HEK293 (cell line): Measurements from ENCODE around the gene SFXN1.

Source experiments
- CTCF ChIA-PET: fragments of 350-600 bp; formaldehyde crosslinking; extraction: SDS; loops from one replicate; lab custom pipeline; 2021; ENCODE audit warnings: antibody characterized with exemption; lab: Yijun Ruan, JAX
- POLR2A ChIA-PET: fragments of 300-600 bp; formaldehyde crosslinking; extraction: SDS; loops from one replicate; lab custom pipeline; 2020; ENCODE audit warnings: antibody characterized with exemption, inconsistent platforms; lab: Yijun Ruan, JAX
- H3K27ac ChIP-seq: fragments of 200-500 bp; sonication (Bioruptor generic); 2 replicates; pipeline ENCODE4 v1.5.1; 2014; ENCODE audit warnings: low read depth, low read length, control low read depth, inconsistent platforms; ENCODE audit errors: extremely low read depth
- H3K36me3 ChIP-seq, 2 experiments: fragments of 200-500 bp in 1 of 2; sonication (Bioruptor generic) in 1 of 2; 1 replicate in 1 of 2; 2 replicates in 1 of 2; pipeline ENCODE4 v1.5.1; 2014 to 2017; ENCODE audit warnings: inconsistent platforms in 2 of 2, low read length in 2 of 2; ENCODE audit not compliant: control insufficient read depth in 2 of 2, insufficient read depth in 1 of 2
- H3K4me1 ChIP-seq: fragments of 200-500 bp; sonication (Bioruptor generic); 2 replicates; pipeline ENCODE4 v1.5.1; 2014; ENCODE audit warnings: mild to moderate bottlenecking, low read length, inconsistent platforms; ENCODE audit not compliant: control insufficient read depth, insufficient read depth
- H3K4me3 ChIP-seq: 2 replicates; pipeline ENCODE4 v1.5.1; 2011; ENCODE audit warnings: low read depth, mild to moderate bottlenecking, control low read depth, low read length, moderate library complexity
- H3K9me3 ChIP-seq: fragments of 200-500 bp; sonication (Bioruptor generic); 2 replicates; pipeline ENCODE4 v1.5.1; 2014; ENCODE audit warnings: low read depth, low read length, inconsistent platforms; ENCODE audit not compliant: control insufficient read depth, insufficient read depth
- EGR2 ChIP-seq: fragments of 450-650 bp; formaldehyde crosslinking; IDR thresholded peaks from 2 replicates; pipeline ENCODE4 v1.5.1; 2016; ENCODE audit warnings: low read depth, missing biosample characterization, missing genetic modification characterization
- GLIS2 ChIP-seq: fragments of 450-650 bp; formaldehyde crosslinking; IDR thresholded peaks from 2 replicates; pipeline ENCODE4 v1.5.1; 2016; ENCODE audit warnings: missing biosample characterization, missing genetic modification characterization
- OSR2 ChIP-seq: fragments of 450-650 bp; formaldehyde crosslinking; IDR thresholded peaks from 2 replicates; pipeline ENCODE4 v1.5.1; 2016; ENCODE audit warnings: missing biosample characterization, missing genetic modification characterization
- SALL2 ChIP-seq: fragments of 450-650 bp; formaldehyde crosslinking; IDR thresholded peaks from 2 replicates; pipeline ENCODE4 v1.5.0; 2017; ENCODE audit warnings: missing biosample characterization, mild to moderate bottlenecking, missing genetic modification characterization, borderline replicate concordance
- SCRT1 ChIP-seq: fragments of 450-650 bp; formaldehyde crosslinking; IDR thresholded peaks from 2 replicates; pipeline ENCODE4 v1.5.1; 2016; ENCODE audit warnings: missing biosample characterization, missing genetic modification characterization, borderline replicate concordance
- SCRT2 ChIP-seq: fragments of 450-650 bp; formaldehyde crosslinking; IDR thresholded peaks from 2 replicates; pipeline ENCODE4 v1.5.1; 2016; ENCODE audit warnings: missing biosample characterization, missing genetic modification characterization
- SP3 ChIP-seq: fragments of 450-650 bp; formaldehyde crosslinking; IDR thresholded peaks from 2 replicates; pipeline ENCODE4 v1.5.1; 2016; ENCODE audit warnings: missing biosample characterization, missing genetic modification characterization
- YY1 ChIP-seq: fragments of 450-650 bp; formaldehyde crosslinking; IDR thresholded peaks from 2 replicates; pipeline ENCODE4 v1.5.1; 2018; ENCODE audit warnings: missing biosample characterization, missing genetic modification characterization
- YY2 ChIP-seq: fragments of 450-650 bp; formaldehyde crosslinking; IDR thresholded peaks from 2 replicates; pipeline ENCODE4 v1.5.1; 2016; ENCODE audit warnings: missing biosample characterization, missing genetic modification characterization
- ZBTB48 ChIP-seq: fragments of 450-650 bp; formaldehyde crosslinking; IDR thresholded peaks from 2 replicates; pipeline ENCODE4 v1.5.1; 2016; ENCODE audit warnings: missing biosample characterization, missing genetic modification characterization
- ZFP3 ChIP-seq: fragments of 450-650 bp; formaldehyde crosslinking; IDR thresholded peaks from 2 replicates; pipeline ENCODE4 v1.5.1; 2016; ENCODE audit warnings: low read depth, missing biosample characterization, missing genetic modification characterization
- ZFP37 ChIP-seq: fragments of 450-650 bp; formaldehyde crosslinking; IDR thresholded peaks from 2 replicates; pipeline ENCODE4 v1.5.1; 2016; ENCODE audit warnings: missing biosample characterization, missing genetic modification characterization
- ZFP69B ChIP-seq: fragments of 450-650 bp; formaldehyde crosslinking; IDR thresholded peaks from 2 replicates; pipeline ENCODE4 v1.5.1; 2016; ENCODE audit warnings: missing biosample characterization, missing genetic modification characterization
- ZNF266 ChIP-seq: fragments of 450-650 bp; formaldehyde crosslinking; IDR thresholded peaks from 2 replicates; pipeline ENCODE4 v1.5.1; 2016; ENCODE audit warnings: missing biosample characterization, missing genetic modification characterization, low read depth
- ZNF341 ChIP-seq: fragments of 450-650 bp; formaldehyde crosslinking; IDR thresholded peaks from 2 replicates; pipeline ENCODE4; 2016; ENCODE audit warnings: low read depth, missing biosample characterization, missing genetic modification characterization
- ZNF48 ChIP-seq: fragments of 450-650 bp; formaldehyde crosslinking; IDR thresholded peaks from 2 replicates; pipeline ENCODE4 v1.5.1; 2016; ENCODE audit warnings: missing biosample characterization, missing genetic modification characterization
- ZNF530 ChIP-seq: fragments of 450-650 bp; formaldehyde crosslinking; IDR thresholded peaks from 2 replicates; pipeline ENCODE4 v1.5.1; 2016; ENCODE audit warnings: low read depth, missing biosample characterization, missing genetic modification characterization
- ZNF76 ChIP-seq: fragments of 450-650 bp; formaldehyde crosslinking; IDR thresholded peaks from 2 replicates; pipeline ENCODE4; 2016; ENCODE audit warnings: low read depth, missing biosample characterization, missing genetic modification characterization, borderline replicate concordance
- ZNF777 ChIP-seq: fragments of 450-650 bp; formaldehyde crosslinking; IDR thresholded peaks from 2 replicates; pipeline ENCODE4 v1.5.1; 2017; ENCODE audit warnings: missing biosample characterization, missing genetic modification characterization, borderline replicate concordance
- TF ChIP-seq, protein P1 (sequence below): fragments of 450-650 bp; formaldehyde crosslinking; IDR thresholded peaks from 2 replicates; pipeline ENCODE4 v1.5.1; 2016; ENCODE audit warnings: missing biosample characterization, missing genetic modification characterization, low read depth
- TF ChIP-seq, protein P2 (sequence below): fragments of 450-650 bp; formaldehyde crosslinking; optimal IDR thresholded peaks from 2 replicates; pipeline ENCODE3; 2016; ENCODE audit warnings: missing biosample characterization, mild to moderate bottlenecking, missing genetic modification characterization
- TF ChIP-seq, protein P3 (sequence below): fragments of 450-650 bp; formaldehyde crosslinking; IDR thresholded peaks from 2 replicates; pipeline ENCODE4 v1.5.1; 2016; ENCODE audit warnings: missing biosample characterization, missing genetic modification characterization
- TF ChIP-seq, protein P4 (sequence below): fragments of 450-650 bp; formaldehyde crosslinking; IDR thresholded peaks from 2 replicates; pipeline ENCODE4 v1.5.1; 2016; ENCODE audit warnings: missing biosample characterization, missing genetic modification characterization

The SFXN1 gene

DNA sequence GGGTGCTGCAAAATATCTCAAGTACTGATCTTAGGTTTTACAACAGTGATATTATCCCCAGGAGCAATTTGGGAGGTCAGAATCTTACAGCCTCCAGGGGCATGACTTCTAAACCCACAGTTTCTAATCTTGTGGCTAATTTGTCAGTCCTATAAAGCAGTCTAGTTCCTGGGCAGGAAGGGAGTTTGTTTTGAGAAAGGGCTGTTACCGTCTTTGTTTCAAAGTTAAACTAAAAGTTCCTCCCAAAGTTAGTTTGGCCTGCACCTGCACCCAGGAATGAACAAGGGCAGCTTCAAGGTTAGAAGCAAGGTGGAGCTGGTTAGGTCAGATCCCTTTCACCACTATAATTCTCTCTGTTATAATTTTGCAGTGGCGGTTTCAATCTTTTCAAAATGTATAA is 81.7 kb downstream of the SFXN1 start (continued):
- TF ChIP-seq GLIS2, result no peak
- TF ChIP-seq ZFP37 (tag by site-specific recombination), result no peak
- no peak for TF ChIP-seq YY2 (tag by site-specific recombination)
- TF ChIP-seq YY1 (tag by site-specific recombination), result no peak
- no peak for TF ChIP-seq ZNF341
- TF ChIP-seq ZFP69B (tag by site-specific recombination), result no peak

DNA sequence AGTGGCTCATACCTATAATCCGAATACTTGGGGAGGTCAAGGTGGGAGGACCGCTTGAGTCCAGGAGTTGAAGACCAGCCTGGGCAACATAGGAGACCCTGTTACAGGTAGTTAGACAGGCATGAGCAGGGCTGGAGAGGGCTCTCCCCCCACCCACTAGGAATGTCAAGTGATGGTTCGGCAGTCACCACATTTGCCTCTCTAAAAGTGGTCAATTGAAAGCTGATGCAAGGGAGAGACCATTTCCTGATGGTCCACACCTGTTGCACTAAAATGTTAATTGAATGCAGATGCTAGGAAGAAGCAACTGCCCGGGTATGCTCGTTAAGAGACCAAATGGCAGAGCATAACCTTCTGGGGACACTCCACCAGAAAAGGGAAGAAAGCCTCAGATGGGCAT is 82.7 kb downstream of the SFXN1 start:
- Histone ChIP-seq H3K27ac (no peak overlapping the region), H3K4me3 (no peak overlapping the region), H3K9me3 (no peaks in the 10 kb centered on the region)

DNA sequence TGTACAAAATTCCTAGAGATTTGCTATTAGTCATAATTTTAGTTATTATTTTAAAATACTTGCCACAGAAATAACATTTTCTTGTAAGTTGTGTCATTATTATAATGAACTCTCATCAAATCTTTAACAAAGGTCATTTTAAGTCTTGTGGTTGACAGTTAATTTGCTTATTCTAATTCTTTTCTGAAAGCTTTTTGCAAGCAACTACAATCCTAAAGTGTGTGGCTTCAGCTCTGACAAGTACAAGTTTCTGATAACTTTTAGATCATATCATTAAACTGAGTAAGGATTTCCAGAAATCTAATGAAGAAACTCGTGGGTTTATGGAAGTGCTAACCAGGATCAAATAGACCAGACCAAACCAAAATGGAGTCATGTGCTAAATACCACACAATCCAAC is 86.4 kb downstream of the SFXN1 start:
- POLR2A ChIA-PET, result no interaction called here
- no peak overlapping the region for H3K27ac ChIP-seq
- H3K36me3 ChIP-seq, result no peaks in the 10 kb centered on the region
- H3K4me1 ChIP-seq, result no peaks in the 10 kb centered on the region
- TF ChIP-seq OSR2 (no peak), ZNF266 (tag by site-specific recombination) (no peak), ZBTB48 (no peak)
- TF ChIP-seq, all 188 proteins: peak for 0
- Histone ChIP-seq H3K9me3 (no peaks in the 10 kb centered on the region), H3K4me3 (no peak overlapping the region)
- CTCF ChIA-PET, result interaction anchor here (0.8 kb wide), 1 partner anchor 165 kb away, joined by 3 read pairs; no protein-coding TSS in a partner anchor

More for the DNA sequence above, 82.7 kb downstream of the SFXN1 start:
- ChIA-PET POLR2A (no interaction called here), CTCF (no interaction called here)
- TF ChIP-seq, protein P1, sequence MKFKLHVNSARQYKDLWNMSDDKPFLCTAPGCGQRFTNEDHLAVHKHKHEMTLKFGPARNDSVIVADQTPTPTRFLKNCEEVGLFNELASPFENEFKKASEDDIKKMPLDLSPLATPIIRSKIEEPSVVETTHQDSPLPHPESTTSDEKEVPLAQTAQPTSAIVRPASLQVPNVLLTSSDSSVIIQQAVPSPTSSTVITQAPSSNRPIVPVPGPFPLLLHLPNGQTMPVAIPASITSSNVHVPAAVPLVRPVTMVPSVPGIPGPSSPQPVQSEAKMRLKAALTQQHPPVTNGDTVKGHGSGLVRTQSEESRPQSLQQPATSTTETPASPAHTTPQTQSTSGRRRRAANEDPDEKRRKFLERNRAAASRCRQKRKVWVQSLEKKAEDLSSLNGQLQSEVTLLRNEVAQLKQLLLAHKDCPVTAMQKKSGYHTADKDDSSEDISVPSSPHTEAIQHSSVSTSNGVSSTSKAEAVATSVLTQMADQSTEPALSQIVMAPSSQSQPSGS, result no peak
- no peak for TF ChIP-seq SALL2 (tag by site-specific recombination)
- TF ChIP-seq, protein P2, sequence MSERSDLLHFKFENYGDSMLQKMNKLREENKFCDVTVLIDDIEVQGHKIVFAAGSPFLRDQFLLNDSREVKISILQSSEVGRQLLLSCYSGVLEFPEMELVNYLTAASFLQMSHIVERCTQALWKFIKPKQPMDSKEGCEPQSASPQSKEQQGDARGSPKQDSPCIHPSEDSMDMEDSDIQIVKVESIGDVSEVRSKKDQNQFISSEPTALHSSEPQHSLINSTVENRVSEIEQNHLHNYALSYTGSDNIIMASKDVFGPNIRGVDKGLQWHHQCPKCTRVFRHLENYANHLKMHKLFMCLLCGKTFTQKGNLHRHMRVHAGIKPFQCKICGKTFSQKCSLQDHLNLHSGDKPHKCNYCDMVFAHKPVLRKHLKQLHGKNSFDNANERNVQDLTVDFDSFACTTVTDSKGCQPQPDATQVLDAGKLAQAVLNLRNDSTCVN (tag by site-specific recombination), result no peak
- TF ChIP-seq SCRT1 (tag by site-specific recombination), result peak; percentile 24; the same call in 1 of the 2 replicates
- TF ChIP-seq SCRT2 (tag by site-specific recombination), result peak; percentile 63
- TF ChIP-seq, protein P3, sequence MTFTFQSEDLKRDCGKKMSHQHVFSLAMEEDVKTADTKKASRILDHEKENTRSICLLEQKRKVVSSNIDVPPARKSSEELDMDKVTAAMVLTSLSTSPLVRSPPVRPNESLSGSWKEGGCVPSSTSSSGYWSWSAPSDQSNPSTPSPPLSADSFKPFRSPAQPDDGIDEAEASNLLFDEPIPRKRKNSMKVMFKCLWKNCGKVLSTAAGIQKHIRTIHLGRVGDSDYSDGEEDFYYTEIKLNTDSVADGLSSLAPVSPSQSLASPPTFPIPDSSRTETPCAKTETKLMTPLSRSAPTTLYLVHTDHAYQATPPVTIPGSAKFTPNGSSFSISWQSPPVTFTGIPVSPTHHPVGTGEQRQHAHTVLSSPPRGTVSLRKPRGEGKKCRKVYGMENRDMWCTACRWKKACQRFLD (tag by site-specific recombination), result no peak
- TF ChIP-seq SP3, result no peak
- TF ChIP-seq ZNF777 (tag by site-specific recombination), result no peak
- no peak for TF ChIP-seq ZFP3
- no peak for TF ChIP-seq ZNF76
- no peaks in the 10 kb centered on the region for H3K36me3 ChIP-seq
- H3K4me1 ChIP-seq, result no peaks in the 10 kb centered on the region

DNA sequence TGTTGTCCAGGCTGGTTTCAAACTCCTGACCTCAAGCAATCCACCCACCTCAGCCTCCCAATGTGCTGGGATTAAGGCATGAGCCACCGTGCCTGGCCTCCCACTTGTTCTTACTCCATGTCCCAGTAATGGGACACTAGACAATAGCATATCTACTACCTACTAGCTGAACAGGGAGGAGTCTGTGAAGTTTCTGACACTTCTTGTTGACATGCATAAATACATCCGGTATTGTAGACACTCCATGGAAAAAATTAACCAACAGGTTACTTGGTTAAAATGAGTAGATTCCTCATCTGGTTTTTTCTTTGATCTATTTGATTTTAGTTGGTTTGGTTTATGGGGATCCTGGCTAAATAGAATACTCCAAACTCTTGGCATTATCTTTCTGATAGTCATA is 88.3 kb downstream of the SFXN1 start:
- Histone ChIP-seq H3K4me1 (no peaks in the 10 kb centered on the region), H3K4me3 (no peak overlapping the region), H3K27ac (no peak overlapping the region), H3K36me3 (no peaks in the 10 kb centered on the region), H3K9me3 (no peaks in the 10 kb centered on the region)
- ChIA-PET POLR2A (no interaction called here), CTCF (interaction anchor here (0.9 kb wide), 1 partner anchor 152 kb away, joined by 3 read pairs; no protein-coding TSS in a partner anchor)
- no peak for TF ChIP-seq ZNF48
- TF ChIP-seq ZNF530 (tag by site-specific recombination), result no peak
- TF ChIP-seq EGR2 (tag by site-specific recombination), result no peak
- TF ChIP-seq, protein P4, sequence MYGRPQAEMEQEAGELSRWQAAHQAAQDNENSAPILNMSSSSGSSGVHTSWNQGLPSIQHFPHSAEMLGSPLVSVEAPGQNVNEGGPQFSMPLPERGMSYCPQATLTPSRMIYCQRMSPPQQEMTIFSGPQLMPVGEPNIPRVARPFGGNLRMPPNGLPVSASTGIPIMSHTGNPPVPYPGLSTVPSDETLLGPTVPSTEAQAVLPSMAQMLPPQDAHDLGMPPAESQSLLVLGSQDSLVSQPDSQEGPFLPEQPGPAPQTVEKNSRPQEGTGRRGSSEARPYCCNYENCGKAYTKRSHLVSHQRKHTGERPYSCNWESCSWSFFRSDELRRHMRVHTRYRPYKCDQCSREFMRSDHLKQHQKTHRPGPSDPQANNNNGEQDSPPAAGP (tag by site-specific recombination), result no peak
